Measurements from ENCODE around the gene SLC35G1. TPM values are rescaled to one million over a fixed set of nuclear protein-coding genes. Genes with fewer than 3 reads are reported as not detected.

Gene SLC35G1
- total and polyA plus RNA-seq, 2 experiments from 2014 or later: 8.5 to 8.7 TPM

- H3K4me3 ChIP-seq: no peak overlapping the region
- TF ChIP-seq, protein P1, sequence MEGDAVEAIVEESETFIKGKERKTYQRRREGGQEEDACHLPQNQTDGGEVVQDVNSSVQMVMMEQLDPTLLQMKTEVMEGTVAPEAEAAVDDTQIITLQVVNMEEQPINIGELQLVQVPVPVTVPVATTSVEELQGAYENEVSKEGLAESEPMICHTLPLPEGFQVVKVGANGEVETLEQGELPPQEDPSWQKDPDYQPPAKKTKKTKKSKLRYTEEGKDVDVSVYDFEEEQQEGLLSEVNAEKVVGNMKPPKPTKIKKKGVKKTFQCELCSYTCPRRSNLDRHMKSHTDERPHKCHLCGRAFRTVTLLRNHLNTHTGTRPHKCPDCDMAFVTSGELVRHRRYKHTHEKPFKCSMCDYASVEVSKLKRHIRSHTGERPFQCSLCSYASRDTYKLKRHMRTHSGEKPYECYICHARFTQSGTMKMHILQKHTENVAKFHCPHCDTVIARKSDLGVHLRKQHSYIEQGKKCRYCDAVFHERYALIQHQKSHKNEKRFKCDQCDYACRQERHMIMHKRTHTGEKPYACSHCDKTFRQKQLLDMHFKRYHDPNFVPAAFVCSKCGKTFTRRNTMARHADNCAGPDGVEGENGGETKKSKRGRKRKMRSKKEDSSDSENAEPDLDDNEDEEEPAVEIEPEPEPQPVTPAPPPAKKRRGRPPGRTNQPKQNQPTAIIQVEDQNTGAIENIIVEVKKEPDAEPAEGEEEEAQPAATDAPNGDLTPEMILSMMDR (IDR thresholded peaks at IDR 0.05; ENCODE audit: low read depth, low read length): no peak
- no peaks in the 10 kb centered on the region for H3K9me3 ChIP-seq (ENCODE audit: low read depth)
- H3K27me3 ChIP-seq: no peaks in the 10 kb centered on the region
- DNase-seq (ENCODE audit: low read depth in 1 of 2, low spot score in 1 of 2): no peak
- no peak overlapping the region for H3K27ac ChIP-seq
- H3K4me1 ChIP-seq (ENCODE audit: low read depth): no peaks in the 10 kb centered on the region
- H3K36me3 ChIP-seq: no peaks in the 10 kb centered on the region
Observed at GRCh38 chr10:93851169-93851568, 42.6 kb upstream of the SLC35G1 start.

- TF ChIP-seq, protein P1 (IDR thresholded peaks at IDR 0.05; ENCODE audit: low read depth, low read length): no peak
Observed at GRCh38 chr10:93852476-93853095, 41.2 kb upstream of the SLC35G1 start.

GRCh38 chr10:93854975-93855374, 38.8 kb upstream of the SLC35G1 start:
- no peak overlapping the region for H3K4me3 ChIP-seq
- H3K36me3 ChIP-seq: no peaks in the 10 kb centered on the region
- TF ChIP-seq, protein P1 (IDR thresholded peaks at IDR 0.05; ENCODE audit: low read depth, low read length): no peak
- DNase-seq (ENCODE audit: low read depth in 1 of 2, low spot score in 1 of 2): peak; percentile 8 to 22
- peaks cover 4% of the 10 kb centered on the region for H3K4me1 ChIP-seq (ENCODE audit: low read depth)
- no peaks in the 10 kb centered on the region for H3K9me3 ChIP-seq (ENCODE audit: low read depth)
- no peak overlapping the region for H3K27ac ChIP-seq
- no peaks in the 10 kb centered on the region for H3K27me3 ChIP-seq

More at GRCh38 chr10:93852476-93853095, 41.2 kb upstream of the SLC35G1 start:
- H3K27me3 ChIP-seq: no peaks in the 10 kb centered on the region
- H3K4me1 ChIP-seq (ENCODE audit: low read depth): peaks cover 4% of the 10 kb centered on the region
- no peak overlapping the region for H3K27ac ChIP-seq
- no peaks in the 10 kb centered on the region for H3K36me3 ChIP-seq
- DNase-seq (ENCODE audit: low read depth in 1 of 2, low spot score in 1 of 2): no peak
- H3K4me3 ChIP-seq: no peak overlapping the region
- no peaks in the 10 kb centered on the region for H3K9me3 ChIP-seq (ENCODE audit: low read depth)

DNA sequence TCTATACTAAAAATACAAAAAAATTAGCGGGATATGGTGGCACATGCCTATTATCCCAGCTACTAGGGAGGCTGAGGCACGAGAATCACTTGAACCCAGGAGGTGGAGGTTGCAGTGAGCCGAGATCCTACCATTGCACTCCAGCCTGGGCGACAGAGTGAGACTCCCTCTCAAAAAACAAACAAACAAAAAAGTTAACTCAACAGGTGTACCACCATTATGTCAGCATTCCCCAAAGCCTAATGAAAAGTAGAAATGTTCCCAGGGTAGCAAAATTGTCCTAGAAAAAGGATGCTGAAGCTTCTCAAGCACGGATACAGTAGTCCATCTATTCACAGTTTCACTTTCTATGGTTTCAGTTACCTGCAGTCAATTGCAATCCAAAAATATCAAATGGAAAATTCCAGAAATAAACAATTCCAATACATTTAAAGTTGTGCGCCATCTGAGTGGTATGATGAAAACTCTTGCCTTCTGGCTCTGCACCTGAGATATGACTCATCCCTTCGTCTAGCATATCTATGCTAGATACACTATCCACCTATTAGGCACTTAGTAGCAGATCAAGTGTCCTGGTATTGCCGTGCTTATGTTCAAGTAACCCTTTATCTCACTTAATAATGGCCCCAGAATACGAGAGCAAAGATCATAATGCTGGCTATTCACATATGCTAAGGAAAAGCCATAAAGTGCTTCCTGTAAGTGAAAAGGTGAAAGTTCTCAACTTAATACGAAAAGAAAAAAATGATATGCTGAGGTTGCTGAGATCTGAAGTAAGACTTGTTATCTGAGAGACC, 37.2 kb upstream of the SLC35G1 start:
- no peak for DNase-seq (ENCODE audit: low read depth in 1 of 2, low spot score in 1 of 2)
- TF ChIP-seq, protein P1 (IDR thresholded peaks at IDR 0.05; ENCODE audit: low read depth, low read length): no peak
- no peak overlapping the region for H3K27ac ChIP-seq
- no peaks in the 10 kb centered on the region for H3K9me3 ChIP-seq (ENCODE audit: low read depth)
- H3K27me3 ChIP-seq: no peaks in the 10 kb centered on the region
- no peak overlapping the region for H3K4me3 ChIP-seq
- peaks cover 4% of the 10 kb centered on the region for H3K4me1 ChIP-seq (ENCODE audit: low read depth)
- no peaks in the 10 kb centered on the region for H3K36me3 ChIP-seq

DNA sequence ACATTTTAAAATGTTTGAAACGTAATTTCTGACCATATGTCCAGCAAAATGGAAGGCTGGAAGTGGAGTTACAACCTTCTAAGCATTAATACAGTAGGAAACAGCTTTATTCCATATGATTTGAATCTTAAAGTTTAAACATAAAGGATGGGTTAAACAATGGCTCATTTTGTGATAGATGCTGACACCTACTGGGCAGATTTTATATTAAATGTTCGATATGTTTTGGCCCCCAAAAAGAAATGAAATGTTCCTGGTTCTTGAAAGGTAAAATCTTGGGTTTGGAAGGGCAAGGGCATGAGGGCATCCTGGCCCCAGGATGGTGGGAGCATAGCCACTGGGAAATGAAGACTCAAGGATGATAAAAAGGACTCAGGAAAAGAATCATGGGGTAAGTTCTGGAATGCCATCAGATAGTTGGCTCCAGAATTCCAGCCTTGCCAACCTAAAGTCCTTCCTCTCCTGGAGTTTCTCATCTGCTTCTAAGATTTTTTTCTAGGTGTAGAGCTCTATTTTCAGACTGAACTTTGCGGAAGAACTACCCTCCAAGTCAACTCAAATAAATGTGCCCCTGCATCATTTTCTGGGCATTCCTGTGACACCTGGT, 34.6 kb upstream of the SLC35G1 start:
- no peaks in the 10 kb centered on the region for H3K27me3 ChIP-seq
- DNase-seq (ENCODE audit: low read depth in 1 of 2, low spot score in 1 of 2): peak in 1 of 2 donors; percentile 28
- TF ChIP-seq, protein P1 (IDR thresholded peaks at IDR 0.05; ENCODE audit: low read depth, low read length): peak; percentile 25

More for the DNA sequence above, 34.6 kb upstream of the SLC35G1 start:
- H3K27ac ChIP-seq: no peak overlapping the region
- H3K36me3 ChIP-seq: no peaks in the 10 kb centered on the region
- no peaks in the 10 kb centered on the region for H3K9me3 ChIP-seq (ENCODE audit: low read depth)
- no peak overlapping the region for H3K4me3 ChIP-seq
- H3K4me1 ChIP-seq (ENCODE audit: low read depth): peaks cover 4% of the 10 kb centered on the region

Data from cardiac muscle cell (in vitro differentiated cells and primary cell).